Jurkat, Clone E6-1 (cell line): ENCODE measurements around the gene DLL1.

Experiments used
- DNase-seq: peaks from one replicate; pipeline ENCODE4 v3.0.0-alpha.2; 2011; ENCODE audit warnings: low read depth, low spot score
- H3K4me3 ChIP-seq: 2 replicates; pipeline ENCODE4 v1.5.1; 2011; ENCODE audit warnings: mild to moderate bottlenecking, low read length, control low read depth, moderate library complexity

The DLL1 gene

GRCh38 chr6:170257376-170257775 is 33.5 kb downstream of the DLL1 start:
- no peak for DNase-seq
- no peak overlapping the region for H3K4me3 ChIP-seq

GRCh38 chr6:170256641-170257040 is 34.2 kb downstream of the DLL1 start:
- H3K4me3 ChIP-seq: no peak overlapping the region
- no peak for DNase-seq

- DNase-seq: no peak
- no peak overlapping the region for H3K4me3 ChIP-seq
Observed at GRCh38 chr6:170255426-170256125, 35.3 kb downstream of the DLL1 start.

- no peak overlapping the region for H3K4me3 ChIP-seq
- no peak for DNase-seq
Observed at GRCh38 chr6:170254315-170255213, 36.3 kb downstream of the DLL1 start.

GRCh38 chr6:170253910-170254269 is 37.0 kb downstream of the DLL1 start:
- DNase-seq: no peak

GRCh38 chr6:170253226-170253909 is 37.5 kb downstream of the DLL1 start:
- no peak overlapping the region for H3K4me3 ChIP-seq
- no peak for DNase-seq

More at GRCh38 chr6:170253910-170254269, 37.0 kb downstream of the DLL1 start:
- H3K4me3 ChIP-seq: no peak overlapping the region

- no peak overlapping the region for H3K4me3 ChIP-seq
- DNase-seq: no peak
Observed at GRCh38 chr6:170251776-170252571, 38.9 kb downstream of the DLL1 start.

GRCh38 chr6:170250981-170251775 is 39.7 kb downstream of the DLL1 start:
- DNase-seq: no peak
- no peak overlapping the region for H3K4me3 ChIP-seq

- no peak overlapping the region for H3K4me3 ChIP-seq
- DNase-seq: no peak
Observed at GRCh38 chr6:170250455-170250854, 40.4 kb downstream of the DLL1 start.

GRCh38 chr6:170249817-170250216 is 41.1 kb downstream of the DLL1 start:
- H3K4me3 ChIP-seq: no peak overlapping the region
- no peak for DNase-seq

GRCh38 chr6:170248861-170249600 is 41.8 kb downstream of the DLL1 start:
- DNase-seq: no peak
- no peak overlapping the region for H3K4me3 ChIP-seq

GRCh38 chr6:170248111-170248805 is 42.6 kb downstream of the DLL1 start:
- DNase-seq: no peak
- H3K4me3 ChIP-seq: no peak overlapping the region

- no peak for DNase-seq
- no peak overlapping the region for H3K4me3 ChIP-seq
Observed at GRCh38 chr6:170247178-170247701, 43.6 kb downstream of the DLL1 start.

- no peak overlapping the region for H3K4me3 ChIP-seq
- DNase-seq: no peak
Observed at GRCh38 chr6:170245475-170245992, 45.3 kb downstream of the DLL1 start.

- no peak for DNase-seq
- H3K4me3 ChIP-seq: no peak overlapping the region
Observed at GRCh38 chr6:170244721-170245474, 46.0 kb downstream of the DLL1 start.

GRCh38 chr6:170243791-170244291 is 47.0 kb downstream of the DLL1 start:
- no peak overlapping the region for H3K4me3 ChIP-seq
- no peak for DNase-seq
